C4-2B (cell line): ENCODE data around the gene NAV2.

Experiments used
- CTCF ChIP-seq: fragments of 450-650 bp; conservative IDR thresholded peaks from 2 replicates; pipeline ENCODE4 v1.5.1; 2017; ENCODE audit warnings: mild to moderate bottlenecking
- ZFX ChIP-seq: fragments of 450-650 bp; IDR thresholded peaks from 2 replicates; pipeline ENCODE4 v1.6.1; 2017

GRCh38 chr11:20027556-20028013 is 314.9 kb downstream of the NAV2 start:
- TF ChIP-seq CTCF (no peak), ZFX (no peak)
